Tibial nerve (tissue), 4 donors: ENCODE results near the gene NELFA.

Experiments
- CTCF ChIP-seq, 5 experiments: fragments of 200-600 bp in 3 of 5; fragments of 450-650 bp in 2 of 5; sonication (generic) in 3 of 5; IDR thresholded peaks; one replicate each; pipeline ENCODE4 v1.5.1; 2016 to 2019; ENCODE audit warnings: antibody characterized with exemption in 5 of 5, mild to moderate bottlenecking in 3 of 5, moderate library complexity in 2 of 5
- EP300 ChIP-seq, 2 donors: sonication (generic); formaldehyde crosslinking; IDR thresholded peaks; one replicate each; pipeline ENCODE4 v1.6.1; 2017; ENCODE audit warnings: antibody characterized with exemption in 2 of 2, mild to moderate bottlenecking in 1 of 2

DNA sequence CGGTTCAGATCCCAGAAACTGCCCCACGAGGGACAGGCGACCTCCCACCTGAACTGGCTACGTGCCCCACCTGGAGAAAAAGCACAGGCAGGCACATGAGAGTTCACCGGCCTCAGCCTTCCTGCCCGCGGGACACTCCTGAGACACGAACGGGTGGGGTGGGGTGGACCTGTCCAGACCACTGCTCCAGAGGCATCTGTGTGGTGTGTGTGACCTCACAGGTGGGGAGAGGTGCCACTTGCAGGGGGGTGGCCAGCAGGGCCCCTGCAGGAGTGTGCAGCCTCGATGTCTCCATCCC, 18.5 kb downstream of the NELFA start:
- TF ChIP-seq EP300 (IDR thresholded peaks at IDR 0.05) (no peak), CTCF (IDR thresholded peaks at IDR 0.05) (no peak)
